SK-N-SH treated with all-trans-retinoic acid at 6 μM for 48 hours (cell line): Measurements from ENCODE around the gene SYTL2.
A peak's percentile ranks its signal among the peaks of the same experiment; 100 is the strongest.

Source experiments
- ATAC-seq: fragments of 200-7000 bp; cut with Tn5 transposase; 3 replicates; pipeline ENCODE4 v1.9.1; 2020; ENCODE audit warnings: mild to moderate bottlenecking, moderate library complexity
- ARNTL ChIP-seq: fragments of 450-650 bp; formaldehyde crosslinking; IDR thresholded peaks from 2 replicates; pipeline ENCODE4 v1.5.0; 2020; ENCODE audit warnings: low read depth, mild to moderate bottlenecking, moderate library complexity, borderline replicate concordance
- BACH2 ChIP-seq: fragments of 250-450 bp; sonication (Bioruptor Pico); IDR thresholded peaks from 2 replicates; pipeline ENCODE4 v1.9.0; 2021; ENCODE audit warnings: mild to moderate bottlenecking, borderline replicate concordance
- CSDC2 ChIP-seq: fragments of 250-450 bp; sonication (Bioruptor Pico); IDR thresholded peaks from 2 replicates; pipeline ENCODE4 v1.5.0; 2020; ENCODE audit warnings: mild to moderate bottlenecking, moderate library complexity
- ESRRG ChIP-seq: fragments of 250-450 bp; sonication (Bioruptor Pico); IDR thresholded peaks from 2 replicates; pipeline ENCODE4 v1.6.1; 2021; ENCODE audit warnings: mild to moderate bottlenecking
- GLIS3 ChIP-seq: fragments of 250-450 bp; sonication (Bioruptor Pico); IDR thresholded peaks from 2 replicates; pipeline ENCODE4 v1.5.0; 2020; ENCODE audit warnings: mild to moderate bottlenecking, moderate library complexity
- ISL1 ChIP-seq: fragments of 250-450 bp; sonication (Bioruptor Pico); IDR thresholded peaks from 2 replicates; pipeline ENCODE4 v2.1.2; 2022; ENCODE audit warnings: mild to moderate bottlenecking, moderate library complexity
- OSR1 ChIP-seq: fragments of 250-450 bp; sonication (Bioruptor Pico); IDR thresholded peaks from 2 replicates; pipeline ENCODE4 v1.8.0; 2022; ENCODE audit warnings: moderate library complexity, mild to moderate bottlenecking, inconsistent platforms
- PATZ1 ChIP-seq: fragments of 250-450 bp; sonication (Bioruptor Pico); IDR thresholded peaks from 2 replicates; pipeline ENCODE4 v1.8.0; 2020; ENCODE audit warnings: mild to moderate bottlenecking, moderate library complexity, borderline replicate concordance
- POU6F1 ChIP-seq: fragments of 250-450 bp; sonication (Bioruptor Pico); IDR thresholded peaks from 2 replicates; pipeline ENCODE4 v1.8.0; 2021; ENCODE audit warnings: low read depth, mild to moderate bottlenecking, moderate library complexity, borderline replicate concordance
- PPARA ChIP-seq: fragments of 250-450 bp; sonication (Bioruptor Pico); IDR thresholded peaks from 2 replicates; pipeline ENCODE4 v1.5.0; 2020; ENCODE audit warnings: mild to moderate bottlenecking, borderline replicate concordance
- RARB ChIP-seq: fragments of 250-450 bp; sonication (Bioruptor Pico); IDR thresholded peaks from 2 replicates; pipeline ENCODE4 v1.8.0; 2021; ENCODE audit warnings: mild to moderate bottlenecking, moderate library complexity
- SNAI2 ChIP-seq: fragments of 250-450 bp; sonication (Bioruptor Pico); IDR thresholded peaks from 2 replicates; pipeline ENCODE4 v1.5.0; 2020; ENCODE audit warnings: mild to moderate bottlenecking, moderate library complexity
- TCF4 ChIP-seq: fragments of 250-450 bp; sonication (Bioruptor Pico); IDR thresholded peaks from 2 replicates; pipeline ENCODE4 v1.8.0; 2021; ENCODE audit warnings: mild to moderate bottlenecking, moderate library complexity, borderline replicate concordance
- TOX ChIP-seq: fragments of 250-450 bp; sonication (Bioruptor Pico); IDR thresholded peaks from 2 replicates; pipeline ENCODE4 v1.8.0; 2021; ENCODE audit warnings: mild to moderate bottlenecking, moderate library complexity, borderline replicate concordance
- TSHZ2 ChIP-seq: fragments of 250-450 bp; sonication (Bioruptor Pico); IDR thresholded peaks from 2 replicates; pipeline ENCODE4 v1.5.0; 2020; ENCODE audit warnings: mild to moderate bottlenecking, moderate library complexity
- ZC3H10 ChIP-seq: fragments of 250-450 bp; sonication (Bioruptor Pico); IDR thresholded peaks from 2 replicates; pipeline ENCODE4 v1.5.1; 2021; ENCODE audit warnings: mild to moderate bottlenecking, moderate library complexity
- ZFP3 ChIP-seq: fragments of 250-450 bp; sonication (Bioruptor Pico); IDR thresholded peaks from 2 replicates; pipeline ENCODE4 v1.5.0; 2020; ENCODE audit warnings: mild to moderate bottlenecking, moderate library complexity
- ZFP30 ChIP-seq: fragments of 450-650 bp; formaldehyde crosslinking; IDR thresholded peaks from 2 replicates; pipeline ENCODE4 v1.5.0; 2022; ENCODE audit warnings: mild to moderate bottlenecking, moderate library complexity
- ZNF565 ChIP-seq: fragments of 450-650 bp; formaldehyde crosslinking; conservative IDR thresholded peaks from 2 replicates; pipeline ENCODE4 v1.5.0; 2020; ENCODE audit warnings: low read depth, mild to moderate bottlenecking, moderate library complexity
- ZNF70 ChIP-seq: fragments of 450-650 bp; formaldehyde crosslinking; IDR thresholded peaks from 2 replicates; pipeline ENCODE4 v1.5.0; 2020; ENCODE audit warnings: mild to moderate bottlenecking, moderate library complexity
- ZNF8 ChIP-seq: fragments of 450-650 bp; formaldehyde crosslinking; IDR thresholded peaks from 2 replicates; pipeline ENCODE4 v1.5.0; 2020; ENCODE audit warnings: mild to moderate bottlenecking, moderate library complexity
- TF ChIP-seq, protein P1 (sequence below): fragments of 250-450 bp; sonication (Bioruptor Pico); IDR thresholded peaks from 2 replicates; pipeline ENCODE4 v1.5.1; 2021; ENCODE audit warnings: mild to moderate bottlenecking, moderate library complexity
- TF ChIP-seq, protein P2 (sequence below): fragments of 250-450 bp; sonication (Bioruptor Pico); IDR thresholded peaks from 2 replicates; pipeline ENCODE4 v1.5.1; 2020; ENCODE audit warnings: low read depth, mild to moderate bottlenecking, moderate library complexity

Gene SYTL2

GRCh38 chr11:85787168-85787567 is 23.8 kb downstream of the SYTL2 start:
- ATAC-seq, result no peak
- TF ChIP-seq PATZ1 (CRISPR knock-in tag) (no peak), GLIS3 (CRISPR knock-in tag) (no peak), TSHZ2 (no peak), TOX (CRISPR knock-in tag) (no peak), TCF4 (CRISPR knock-in tag) (no peak), ISL1 (no peak), ZNF565 (no peak), CSDC2 (no peak), POU6F1 (CRISPR knock-in tag) (no peak), ZNF8 (CRISPR knock-in tag) (no peak)

- ATAC-seq, result peak; percentile 35
- TF ChIP-seq, protein P1, sequence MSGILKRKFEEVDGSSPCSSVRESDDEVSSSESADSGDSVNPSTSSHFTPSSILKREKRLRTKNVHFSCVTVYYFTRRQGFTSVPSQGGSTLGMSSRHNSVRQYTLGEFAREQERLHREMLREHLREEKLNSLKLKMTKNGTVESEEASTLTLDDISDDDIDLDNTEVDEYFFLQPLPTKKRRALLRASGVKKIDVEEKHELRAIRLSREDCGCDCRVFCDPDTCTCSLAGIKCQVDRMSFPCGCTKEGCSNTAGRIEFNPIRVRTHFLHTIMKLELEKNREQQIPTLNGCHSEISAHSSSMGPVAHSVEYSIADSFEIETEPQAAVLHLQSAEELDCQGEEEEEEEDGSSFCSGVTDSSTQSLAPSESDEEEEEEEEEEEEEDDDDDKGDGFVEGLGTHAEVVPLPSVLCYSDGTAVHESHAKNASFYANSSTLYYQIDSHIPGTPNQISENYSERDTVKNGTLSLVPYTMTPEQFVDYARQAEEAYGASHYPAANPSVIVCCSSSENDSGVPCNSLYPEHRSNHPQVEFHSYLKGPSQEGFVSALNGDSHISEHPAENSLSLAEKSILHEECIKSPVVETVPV (CRISPR knock-in tag), result no peak
- no peak for TF ChIP-seq ZNF565
- no peak for TF ChIP-seq ARNTL (CRISPR knock-in tag)
- TF ChIP-seq BACH2 (CRISPR knock-in tag), result no peak
- TF ChIP-seq ZC3H10 (CRISPR knock-in tag), result no peak
- no peak for TF ChIP-seq POU6F1 (CRISPR knock-in tag)
- TF ChIP-seq GLIS3 (CRISPR knock-in tag), result no peak
- TF ChIP-seq PATZ1 (CRISPR knock-in tag), result 0 out of 2 replicates have a peak, but pooled peaks have one; percentile 20
- no peak for TF ChIP-seq ZNF70 (CRISPR knock-in tag)
- no peak for TF ChIP-seq PPARA (CRISPR knock-in tag)
- no peak for TF ChIP-seq RARB (CRISPR knock-in tag)
- TF ChIP-seq, protein P2, sequence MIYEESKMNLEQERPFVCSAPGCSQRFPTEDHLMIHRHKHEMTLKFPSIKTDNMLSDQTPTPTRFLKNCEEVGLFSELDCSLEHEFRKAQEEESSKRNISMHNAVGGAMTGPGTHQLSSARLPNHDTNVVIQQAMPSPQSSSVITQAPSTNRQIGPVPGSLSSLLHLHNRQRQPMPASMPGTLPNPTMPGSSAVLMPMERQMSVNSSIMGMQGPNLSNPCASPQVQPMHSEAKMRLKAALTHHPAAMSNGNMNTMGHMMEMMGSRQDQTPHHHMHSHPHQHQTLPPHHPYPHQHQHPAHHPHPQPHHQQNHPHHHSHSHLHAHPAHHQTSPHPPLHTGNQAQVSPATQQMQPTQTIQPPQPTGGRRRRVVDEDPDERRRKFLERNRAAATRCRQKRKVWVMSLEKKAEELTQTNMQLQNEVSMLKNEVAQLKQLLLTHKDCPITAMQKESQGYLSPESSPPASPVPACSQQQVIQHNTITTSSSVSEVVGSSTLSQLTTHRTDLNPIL, result 0 out of 2 replicates have a peak, but pooled peaks have one; percentile 57
- TF ChIP-seq TOX (CRISPR knock-in tag), result no peak
- TF ChIP-seq ISL1, result peak; percentile 93
- no peak for TF ChIP-seq TSHZ2
- TF ChIP-seq ESRRG (CRISPR knock-in tag), result no peak
- TF ChIP-seq ZFP30 (CRISPR knock-in tag), result no peak
- TF ChIP-seq ZFP3 (CRISPR knock-in tag), result no peak
- TF ChIP-seq OSR1, result no peak
- no peak for TF ChIP-seq CSDC2
- TF ChIP-seq SNAI2 (CRISPR knock-in tag), result no peak
- no peak for TF ChIP-seq ZNF8 (CRISPR knock-in tag)
Observed at GRCh38 chr11:85784480-85785265, 26.3 kb downstream of the SYTL2 start.
